ENCODE results near the gene HSD11B2.

The HSD11B2 gene

GRCh38 chr16:67444259-67445125, 13.6 kb downstream of the HSD11B2 start:
- no peak overlapping the region for H3K4me3 ChIP-seq (ENCODE audit: low read length)
- DNase-seq (ENCODE audit: low read depth): no peak
- no peak for TF ChIP-seq CTCF (conservative IDR thresholded peaks at IDR 0.05; ENCODE audit: low read length)

GRCh38 chr16:67445126-67445426, 14.2 kb downstream of the HSD11B2 start:
- no peak overlapping the region for H3K4me3 ChIP-seq (ENCODE audit: low read length)
- no peak for TF ChIP-seq CTCF (conservative IDR thresholded peaks at IDR 0.05; ENCODE audit: low read length)
- DNase-seq (ENCODE audit: low read depth): no peak

- H3K4me3 ChIP-seq (ENCODE audit: low read length): no peak overlapping the region
- no peak for DNase-seq (ENCODE audit: low read depth)
- TF ChIP-seq CTCF (conservative IDR thresholded peaks at IDR 0.05; ENCODE audit: low read length): no peak
Measured at GRCh38 chr16:67445441-67445912, 14.6 kb downstream of the HSD11B2 start.

GRCh38 chr16:67445913-67446907, 15.3 kb downstream of the HSD11B2 start:
- no peak overlapping the region for H3K4me3 ChIP-seq (ENCODE audit: low read length)
- no peak; the same call in 1 of the 2 replicates for TF ChIP-seq CTCF (conservative IDR thresholded peaks at IDR 0.05; ENCODE audit: low read length)
- no peak for DNase-seq (ENCODE audit: low read depth)

- no peak for TF ChIP-seq CTCF (conservative IDR thresholded peaks at IDR 0.05; ENCODE audit: low read length)
- DNase-seq (ENCODE audit: low read depth): no peak
- no peak overlapping the region for H3K4me3 ChIP-seq (ENCODE audit: low read length)
Measured at GRCh38 chr16:67446968-67447507, 16.1 kb downstream of the HSD11B2 start.

DNA sequence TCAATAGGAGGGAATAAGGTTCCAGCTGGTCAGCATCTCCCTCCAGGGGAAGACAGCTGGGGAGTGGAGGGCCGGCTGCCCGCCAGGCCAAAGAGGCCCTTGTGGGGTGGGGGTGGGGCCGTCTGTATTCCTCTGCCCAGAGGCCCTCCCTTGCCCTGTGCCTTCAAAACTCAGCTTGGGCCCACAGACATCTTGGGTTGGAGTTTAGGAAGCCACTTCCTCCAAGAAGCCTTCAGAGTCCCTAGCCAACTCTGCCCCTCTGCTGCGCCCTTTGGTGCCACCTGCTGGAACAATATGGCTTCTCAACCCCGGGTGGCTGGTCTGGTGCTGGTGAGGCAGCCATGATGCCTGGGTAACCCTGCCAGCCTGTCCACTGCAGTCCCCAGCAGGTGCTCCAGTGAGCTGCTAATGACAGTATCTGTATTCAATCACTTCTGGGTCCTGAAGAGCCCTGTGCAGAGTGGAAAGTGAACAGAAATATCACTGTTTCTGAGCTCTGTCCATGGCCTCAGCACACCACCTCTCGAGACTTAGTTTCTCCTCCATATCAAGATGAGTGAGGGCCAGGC, 16.7 kb downstream of the HSD11B2 start:
- peak; percentile 60 for TF ChIP-seq CTCF (conservative IDR thresholded peaks at IDR 0.05; ENCODE audit: low read length)
- H3K4me3 ChIP-seq (ENCODE audit: low read length): no peak overlapping the region
- DNase-seq (ENCODE audit: low read depth): peak; percentile 49

Data from AG10803 (cell line).